Gastrocnemius medialis (tissue), 4 donors: ENCODE measurements around the gene AWAT2.

ENCODE experiments used
- POLR2A ChIP-seq, 2 donors: fragments of 450-650 bp; IDR thresholded peaks; one replicate each; pipeline ENCODE4 v1.6.1; 2017; ENCODE audit warnings: antibody characterized with exemption in 2 of 2, mild to moderate bottlenecking in 2 of 2, moderate library complexity in 2 of 2
- TF ChIP-seq, protein P1 (sequence below), 5 experiments: fragments of 450-650 bp in 3 of 5; fragments of 200-600 bp in 2 of 5; sonication (generic) in 2 of 5; IDR thresholded peaks in 4 of 5; conservative IDR thresholded peaks in 1 of 5; 1 replicate in 4 of 5; 2 replicates in 1 of 5; pipeline ENCODE4 v1.5.1; 2016 to 2019; ENCODE audit warnings: antibody characterized with exemption in 5 of 5, mild to moderate bottlenecking in 3 of 5, moderate library complexity in 3 of 5

- TF ChIP-seq, protein P1, sequence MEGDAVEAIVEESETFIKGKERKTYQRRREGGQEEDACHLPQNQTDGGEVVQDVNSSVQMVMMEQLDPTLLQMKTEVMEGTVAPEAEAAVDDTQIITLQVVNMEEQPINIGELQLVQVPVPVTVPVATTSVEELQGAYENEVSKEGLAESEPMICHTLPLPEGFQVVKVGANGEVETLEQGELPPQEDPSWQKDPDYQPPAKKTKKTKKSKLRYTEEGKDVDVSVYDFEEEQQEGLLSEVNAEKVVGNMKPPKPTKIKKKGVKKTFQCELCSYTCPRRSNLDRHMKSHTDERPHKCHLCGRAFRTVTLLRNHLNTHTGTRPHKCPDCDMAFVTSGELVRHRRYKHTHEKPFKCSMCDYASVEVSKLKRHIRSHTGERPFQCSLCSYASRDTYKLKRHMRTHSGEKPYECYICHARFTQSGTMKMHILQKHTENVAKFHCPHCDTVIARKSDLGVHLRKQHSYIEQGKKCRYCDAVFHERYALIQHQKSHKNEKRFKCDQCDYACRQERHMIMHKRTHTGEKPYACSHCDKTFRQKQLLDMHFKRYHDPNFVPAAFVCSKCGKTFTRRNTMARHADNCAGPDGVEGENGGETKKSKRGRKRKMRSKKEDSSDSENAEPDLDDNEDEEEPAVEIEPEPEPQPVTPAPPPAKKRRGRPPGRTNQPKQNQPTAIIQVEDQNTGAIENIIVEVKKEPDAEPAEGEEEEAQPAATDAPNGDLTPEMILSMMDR (IDR thresholded peaks at IDR 0.05 in 4 of 5, conservative IDR thresholded peaks at IDR 0.05 in 1 of 5) = no peak
- TF ChIP-seq POLR2A (IDR thresholded peaks at IDR 0.05) = no peak
Observed at GRCh38 chrX:70082723-70083122, 33.0 kb upstream of the AWAT2 start.
